Common myeloid progenitor, CD34-positive (primary cell): ENCODE measurements around the gene FEZ2.

Source experiments
- CTCF ChIA-PET: fragments of 350-600 bp; sonication (Branson Sonifier 250); formaldehyde crosslinking; loops from one replicate; lab custom pipeline; 2021; ENCODE audit warnings: antibody characterized with exemption; lab: Charles Lee
- POLR2A ChIA-PET: fragments of 350-600 bp; sonication (Branson Sonifier 250); formaldehyde crosslinking; loops from one replicate; lab custom pipeline; 2021; ENCODE audit warnings: antibody characterized with exemption; lab: Charles Lee
- DNase-seq, 3 donors: peaks; one replicate each; pipeline versions ENCODE4 v3.0.0 to v3.0.0-alpha.2; 2013
- H3K27ac ChIP-seq, 2 experiments: 1 replicate in 1 of 2; 2 replicates in 1 of 2; pipeline ENCODE4 v1.7.0; 2013; ENCODE audit warnings: inconsistent platforms in 2 of 2, low read length in 2 of 2, mild to moderate bottlenecking in 2 of 2, low read depth in 1 of 2, moderate library complexity in 1 of 2; ENCODE audit not compliant: severe bottlenecking in 2 of 2, insufficient read depth in 1 of 2, poor library complexity in 1 of 2
- H3K27me3 ChIP-seq, 5 experiments: replicated peaks in 2 of 5; 1 replicate in 3 of 5; 2 replicates in 2 of 5; pipeline versions ENCODE4 v1.6.1 to v1.7.0; 2013; ENCODE audit warnings: low read length in 4 of 5, mild to moderate bottlenecking in 2 of 5, moderate library complexity in 2 of 5, inconsistent platforms in 1 of 5; ENCODE audit not compliant: insufficient read depth in 5 of 5, control insufficient read depth in 4 of 5
- H3K36me3 ChIP-seq, 4 experiments: 1 replicate in 2 of 4; 2 replicates in 2 of 4; pipeline versions ENCODE4 v1.6.1 to v1.7.0; 2013; ENCODE audit warnings: low read length in 3 of 4, control low read depth in 1 of 4, mild to moderate bottlenecking in 1 of 4; ENCODE audit not compliant: control insufficient read depth in 4 of 4, insufficient read depth in 4 of 4
- H3K4me1 ChIP-seq, 4 experiments: 1 replicate in 3 of 4; 2 replicates in 1 of 4; pipeline versions ENCODE4 v1.6.1 to v1.7.1; 2013; ENCODE audit warnings: low read length in 3 of 4, mild to moderate bottlenecking in 3 of 4, control low read depth in 1 of 4, inconsistent platforms in 1 of 4, moderate library complexity in 1 of 4; ENCODE audit not compliant: control insufficient read depth in 4 of 4, insufficient read depth in 4 of 4; ENCODE audit errors: control extremely low read depth in 1 of 4
- H3K4me3 ChIP-seq, 7 experiments: 1 replicate in 4 of 7; 2 replicates in 3 of 7; pipeline versions ENCODE4 v1.5.1 to v1.7.0; 2013; ENCODE audit warnings: mild to moderate bottlenecking in 7 of 7, low read length in 6 of 7, moderate library complexity in 6 of 7, inconsistent platforms in 2 of 7, low read depth in 2 of 7, control low read depth in 1 of 7; ENCODE audit not compliant: insufficient read depth in 4 of 7, control insufficient read depth in 1 of 7; ENCODE audit errors: extremely low read depth in 1 of 7
- H3K9me3 ChIP-seq, 5 experiments: 1 replicate in 4 of 5; 2 replicates in 1 of 5; pipeline versions ENCODE4 v1.6.1 to v1.7.1; 2013; ENCODE audit warnings: low read length in 4 of 5, mild to moderate bottlenecking in 2 of 5, inconsistent platforms in 1 of 5, low read depth in 1 of 5, moderate library complexity in 1 of 5; ENCODE audit not compliant: control insufficient read depth in 4 of 5, insufficient read depth in 2 of 5; ENCODE audit errors: control extremely low read depth in 1 of 5
- WGBS: methylation state at CpG from one replicate; pipeline ENCODE4 v1.1.5; 2013; ENCODE audit not compliant: insufficient coverage; 5-methylcytosine and 5-hydroxymethylcytosine counted together

Gene FEZ2

DNA sequence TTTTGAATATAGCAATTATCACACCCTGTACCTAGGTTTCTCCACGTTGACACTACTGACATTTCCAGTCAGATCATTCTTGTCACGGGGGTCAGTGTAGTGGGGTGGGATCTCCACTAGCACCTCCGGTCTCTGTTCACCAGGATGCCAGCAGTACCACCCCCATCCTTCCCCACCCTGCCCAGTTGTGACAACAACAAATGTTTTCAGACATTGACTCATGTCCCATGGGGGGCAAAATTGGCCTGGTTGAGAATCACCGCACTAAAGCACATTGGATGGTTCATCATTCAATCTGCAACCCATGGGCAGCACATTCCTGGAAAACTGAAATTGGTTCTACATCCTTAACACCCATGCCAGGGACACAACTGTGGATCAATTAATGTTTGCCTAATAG is 32.3 kb downstream of the FEZ2 start:
- H3K27me3 ChIP-seq, result no peaks in the 10 kb centered on the region
- peaks cover 10 to 29% (median 18%) of the 10 kb centered on the region in 4 experiments for H3K36me3 ChIP-seq
- WGBS, result 100% methylated on average over 1 of the region's 4 CpGs
- H3K9me3 ChIP-seq, result no peaks in the 10 kb centered on the region
- ChIA-PET CTCF (interaction anchor here (0.7 kb wide), 1 partner anchor 9 kb away, joined by 3 read pairs; no protein-coding TSS in a partner anchor), POLR2A (no interaction called here)
- DNase-seq, result no peak
- no peak overlapping the region for H3K4me3 ChIP-seq
- no peak overlapping the region for H3K27ac ChIP-seq
- peaks cover 4 to 13% (median 5%) of the 10 kb centered on the region in 4 experiments for H3K4me1 ChIP-seq

DNA sequence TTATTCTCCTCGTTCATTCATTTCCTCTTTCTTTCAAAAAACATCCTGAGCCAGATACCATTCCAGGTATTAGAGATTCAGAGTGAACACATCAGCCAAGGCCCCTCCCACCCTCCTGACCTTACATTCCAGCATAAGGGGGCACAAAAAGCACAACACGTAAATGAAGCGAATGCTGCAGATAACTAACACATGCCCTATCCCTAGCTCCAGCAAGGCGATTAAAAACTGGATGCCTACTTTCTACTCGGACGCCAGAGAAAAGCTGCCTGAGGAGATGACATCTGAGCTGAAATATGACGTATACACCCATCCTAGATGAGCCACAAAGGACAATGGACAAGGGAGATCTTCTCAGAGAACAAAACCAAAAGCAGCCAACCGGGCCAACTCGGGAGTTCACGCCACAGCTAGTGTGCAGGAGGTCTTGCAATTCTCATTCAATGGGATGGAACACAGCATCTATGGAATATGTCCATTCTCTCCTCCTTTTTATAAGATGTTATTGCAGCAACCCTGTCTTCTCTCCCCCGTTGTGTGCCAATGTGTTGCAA is 33.5 kb downstream of the FEZ2 start:
- CTCF ChIA-PET, result interaction anchor here (0.5 to 1.5 kb wide), 3 partner anchors 8 to 20 kb away, joined by 3 to 6 read pairs (median 3); no protein-coding TSS in a partner anchor
- Histone ChIP-seq H3K36me3 (peaks cover 14 to 34% (median 23%) of the 10 kb centered on the region in 4 experiments), H3K27me3 (no peaks in the 10 kb centered on the region), H3K9me3 (no peaks in the 10 kb centered on the region), H3K4me3 (no peak overlapping the region), H3K4me1 (peaks cover 4 to 13% (median 5%) of the 10 kb centered on the region in 4 experiments), H3K27ac (no peak overlapping the region)
- 86% methylated on average over 8 of the region's 11 CpGs for WGBS
- no peak for DNase-seq
- POLR2A ChIA-PET, result interaction anchor here (1.2 kb wide), 1 partner anchor 10 kb away, joined by 6 read pairs; no protein-coding TSS in a partner anchor

- 89% methylated on average over 3 of the region's 3 CpGs for WGBS
- Histone ChIP-seq H3K27ac (no peak overlapping the region), H3K4me1 (peaks cover 4 to 10% (median 5%) of the 10 kb centered on the region in 4 experiments), H3K36me3 (peaks cover 16 to 33% (median 22%) of the 10 kb centered on the region in 4 experiments), H3K4me3 (no peak overlapping the region), H3K27me3 (no peaks in the 10 kb centered on the region), H3K9me3 (no peaks in the 10 kb centered on the region)
- POLR2A ChIA-PET, result interaction anchor here (0.7 kb wide), 1 partner anchor 596 kb away, joined by 4 read pairs; no protein-coding TSS in a partner anchor
- CTCF ChIA-PET, result interaction anchor here (1.3 kb wide), 2 partner anchors 9 to 19 kb away, joined by 3 read pairs; no protein-coding TSS in a partner anchor
- no peak for DNase-seq
Observed at GRCh38 chr2:36562973-36563532, 34.9 kb downstream of the FEZ2 start.

DNA sequence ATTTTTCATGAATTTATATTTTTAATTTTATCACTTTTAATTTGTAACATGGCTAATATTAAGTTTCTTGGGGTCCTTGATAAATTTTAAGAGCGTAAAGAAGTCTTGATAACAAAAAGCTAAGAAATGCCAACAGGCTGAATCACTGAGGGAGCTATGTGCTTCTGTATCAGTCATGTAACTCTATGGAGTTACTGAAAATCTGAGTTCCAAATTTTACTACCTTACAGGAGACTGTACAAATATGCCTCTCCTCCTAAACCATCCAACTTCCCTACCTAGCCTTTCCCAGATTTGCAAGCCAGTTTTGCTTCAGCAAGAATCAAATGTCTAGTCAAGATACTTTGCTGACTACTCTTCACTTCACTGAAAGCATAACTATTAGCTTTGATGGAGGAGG is 35.7 kb downstream of the FEZ2 start:
- no CpG with 5 or more reads among the region's 1 CpG for WGBS
- CTCF ChIA-PET, result interaction anchor here (1.3 kb wide), 1 partner anchor 10 kb away, joined by 3 read pairs; no protein-coding TSS in a partner anchor
- DNase-seq, result no peak
- POLR2A ChIA-PET, result no interaction called here
- no peaks in the 10 kb centered on the region for H3K27me3 ChIP-seq
- no peak overlapping the region for H3K4me3 ChIP-seq
- no peaks in the 10 kb centered on the region for H3K9me3 ChIP-seq
- H3K36me3 ChIP-seq, result peaks cover 15 to 33% (median 22%) of the 10 kb centered on the region in 4 experiments
- H3K27ac ChIP-seq, result no peak overlapping the region
- peaks cover 4 to 10% (median 5%) of the 10 kb centered on the region in 4 experiments for H3K4me1 ChIP-seq

DNA sequence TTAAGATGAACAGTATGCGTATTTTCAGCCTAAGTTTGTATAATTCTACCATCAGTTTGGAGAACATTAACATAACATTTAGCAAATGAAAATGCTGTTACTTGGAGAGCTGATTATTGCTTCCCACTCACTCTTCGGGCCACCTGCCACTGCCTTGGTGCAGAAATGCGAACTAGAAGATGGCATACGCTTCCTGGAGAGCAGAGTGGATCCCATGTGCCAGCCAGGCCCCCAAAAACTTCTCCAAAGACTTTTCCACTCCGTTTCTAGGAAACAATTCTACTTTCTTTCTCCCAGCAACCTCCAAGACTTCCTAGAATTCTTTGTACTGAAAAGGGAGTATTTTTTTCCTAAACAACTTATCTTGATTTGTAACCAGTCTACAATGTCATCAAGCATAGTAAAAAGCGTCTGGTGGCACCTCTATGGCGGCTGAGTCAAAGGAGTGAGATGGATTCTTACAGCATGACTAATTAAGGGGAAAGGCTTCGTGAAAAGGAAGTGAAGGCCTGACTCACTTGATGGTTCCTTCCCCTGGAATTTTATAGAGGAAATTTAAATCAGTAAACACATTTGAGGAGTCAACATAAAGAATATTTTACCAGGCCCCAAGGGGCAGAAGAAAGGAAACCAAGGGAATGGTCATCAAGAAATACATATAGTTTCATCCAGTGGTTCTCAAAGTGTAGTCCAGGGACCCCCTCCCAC is 36.6 kb downstream of the FEZ2 start:
- Histone ChIP-seq H3K27me3 (no peaks in the 10 kb centered on the region), H3K9me3 (no peaks in the 10 kb centered on the region), H3K4me3 (no peak overlapping the region), H3K27ac (no peak overlapping the region), H3K36me3 (peaks cover 11 to 27% (median 19%) of the 10 kb centered on the region in 4 experiments), H3K4me1 (peaks cover 5 to 16% (median 8%) of the 10 kb centered on the region in 4 experiments)
- ChIA-PET POLR2A (no interaction called here), CTCF (interaction anchor here (1.0 kb wide), 1 partner anchor 17 kb away, joined by 3 read pairs; no protein-coding TSS in a partner anchor)
- DNase-seq, result peak in 2 of 3 donors; percentile 28 to 31
- WGBS, result 90% methylated on average over 4 of the region's 8 CpGs

- H3K4me3 ChIP-seq, result no peak overlapping the region
- DNase-seq, result no peak
- 96% methylated on average over 5 of the region's 5 CpGs for WGBS
- ChIA-PET POLR2A (no interaction called here), CTCF (interaction anchor here (1.0 kb wide), 1 partner anchor 17 kb away, joined by 3 read pairs; no protein-coding TSS in a partner anchor)
- no peak overlapping the region for H3K27ac ChIP-seq
- H3K36me3 ChIP-seq, result peaks cover 14 to 28% (median 18%) of the 10 kb centered on the region in 4 experiments
- H3K27me3 ChIP-seq, result no peaks in the 10 kb centered on the region
- H3K9me3 ChIP-seq, result no peaks in the 10 kb centered on the region
- peaks cover 6 to 21% (median 13%) of the 10 kb centered on the region in 4 experiments for H3K4me1 ChIP-seq
Observed at GRCh38 chr2:36560726-36561125, 37.2 kb downstream of the FEZ2 start.
